DND-41 (cell line): Measurements from ENCODE around the gene BRIP1.

ENCODE experiments used
- EZH2 ChIP-seq: IDR thresholded peaks from 3 replicates; pipeline ENCODE4 v1.6.1; 2012; ENCODE audit warnings: borderline replicate concordance, low read depth, mild to moderate bottlenecking, moderate library complexity, low read length, inconsistent platforms; ENCODE audit not compliant: severe bottlenecking
- TF ChIP-seq, protein P1 (sequence below): IDR thresholded peaks from 2 replicates; pipeline ENCODE4 v1.5.1; 2012; ENCODE audit warnings: borderline replicate concordance, low read length, moderate library complexity, mild to moderate bottlenecking; ENCODE audit not compliant: poor library complexity, severe bottlenecking; ENCODE audit errors: extremely low read depth

GRCh38 chr17:61806081-61806828, 57.1 kb downstream of the BRIP1 start:
- TF ChIP-seq, protein P1, sequence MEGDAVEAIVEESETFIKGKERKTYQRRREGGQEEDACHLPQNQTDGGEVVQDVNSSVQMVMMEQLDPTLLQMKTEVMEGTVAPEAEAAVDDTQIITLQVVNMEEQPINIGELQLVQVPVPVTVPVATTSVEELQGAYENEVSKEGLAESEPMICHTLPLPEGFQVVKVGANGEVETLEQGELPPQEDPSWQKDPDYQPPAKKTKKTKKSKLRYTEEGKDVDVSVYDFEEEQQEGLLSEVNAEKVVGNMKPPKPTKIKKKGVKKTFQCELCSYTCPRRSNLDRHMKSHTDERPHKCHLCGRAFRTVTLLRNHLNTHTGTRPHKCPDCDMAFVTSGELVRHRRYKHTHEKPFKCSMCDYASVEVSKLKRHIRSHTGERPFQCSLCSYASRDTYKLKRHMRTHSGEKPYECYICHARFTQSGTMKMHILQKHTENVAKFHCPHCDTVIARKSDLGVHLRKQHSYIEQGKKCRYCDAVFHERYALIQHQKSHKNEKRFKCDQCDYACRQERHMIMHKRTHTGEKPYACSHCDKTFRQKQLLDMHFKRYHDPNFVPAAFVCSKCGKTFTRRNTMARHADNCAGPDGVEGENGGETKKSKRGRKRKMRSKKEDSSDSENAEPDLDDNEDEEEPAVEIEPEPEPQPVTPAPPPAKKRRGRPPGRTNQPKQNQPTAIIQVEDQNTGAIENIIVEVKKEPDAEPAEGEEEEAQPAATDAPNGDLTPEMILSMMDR, result no peak
- TF ChIP-seq EZH2, result no peak
